ENCODE results near the gene RLBP1. TPM values are rescaled to one million over a fixed set of nuclear protein-coding genes. Genes with fewer than 3 reads are reported as not detected.

RLBP1 gene
- polyA plus RNA-seq, 1 donor from 2014 or later, result 0.16 TPM

- H3K27ac ChIP-seq (ENCODE audit: low read length), result no peak within 1 kb of the TSS
- TF ChIP-seq TAF1 (IDR thresholded peaks at IDR 0.05; ENCODE audit: low read depth) (no peak), RAD21 (conservative IDR thresholded peaks at IDR 0.05) (peak; percentile 74), POLR2AphosphoS5 (IDR thresholded peaks at IDR 0.05) (peak; percentile 79), EP300 (conservative IDR thresholded peaks at IDR 0.05; ENCODE audit: poor library complexity, severe bottlenecking) (peak; percentile 47), SMC3 (conservative IDR thresholded peaks at IDR 0.05; ENCODE audit: poor library complexity) (peak; percentile 71), REST (IDR thresholded peaks at IDR 0.05; ENCODE audit: borderline replicate concordance) (no peak), MXI1 (conservative IDR thresholded peaks at IDR 0.05; ENCODE audit: poor library complexity, severe bottlenecking) (peak; percentile 99), CTCF (IDR thresholded peaks at IDR 0.05; ENCODE audit: poor library complexity, severe bottlenecking) (peak; percentile 90), EZH2 (IDR thresholded peaks at IDR 0.05; ENCODE audit: borderline replicate concordance, insufficient read depth, low read length, poor library complexity, severe bottlenecking) (no peak)
Measured at GRCh38 chr15:89243691-89244573, 22.6 kb upstream of the RLBP1 start, which contains the start of gene FANCI. Gene FANCI (plus strand): TSS chr15:89243979. CDS start chr15:89247648, 3,669 bp downstream.

GRCh38 chr15:89243046-89243690 is 21.8 kb upstream of the RLBP1 start:
- Histone ChIP-seq H3K36me3 (ENCODE audit: insufficient read depth, low read length) (no peaks in the 10 kb centered on the region), H3K79me2 (replicated peaks; ENCODE audit: insufficient read depth, low read length) (peaks cover 15% of the 10 kb centered on the region), H3K9me2 (ENCODE audit: insufficient read depth, low read length) (no peaks in the 10 kb centered on the region), H2AFZ (ENCODE audit: low read depth, low read length) (peak overlapping the region; percentile 66), H3K4me2 (ENCODE audit: low read length) (no peak overlapping the region), H3K9ac (ENCODE audit: low read length) (peak overlapping the region; percentile 66), H3K9me3 (ENCODE audit: low read length) (no peaks in the 10 kb centered on the region), H3F3A (ENCODE audit: insufficient read depth, low read length, poor library complexity, severe bottlenecking) (no peaks in the 10 kb centered on the region), H3K27ac (ENCODE audit: low read length) (no peak overlapping the region), H3K4me3 (ENCODE audit: low read length) (peak overlapping the region; percentile 88), H3K27me3 (ENCODE audit: insufficient read depth, low read depth, low read length) (no peaks in the 10 kb centered on the region), H4K20me1 (ENCODE audit: insufficient read depth) (no peaks in the 10 kb centered on the region)
- TF ChIP-seq TAF1 (IDR thresholded peaks at IDR 0.05; ENCODE audit: low read depth) (no peak), EP300 (conservative IDR thresholded peaks at IDR 0.05; ENCODE audit: poor library complexity, severe bottlenecking) (no peak), REST (IDR thresholded peaks at IDR 0.05; ENCODE audit: borderline replicate concordance) (no peak), EZH2 (IDR thresholded peaks at IDR 0.05; ENCODE audit: borderline replicate concordance, insufficient read depth, low read length, poor library complexity, severe bottlenecking) (no peak), CTCF (IDR thresholded peaks at IDR 0.05; ENCODE audit: poor library complexity, severe bottlenecking) (no peak), MXI1 (conservative IDR thresholded peaks at IDR 0.05; ENCODE audit: poor library complexity, severe bottlenecking) (no peak), RAD21 (conservative IDR thresholded peaks at IDR 0.05) (no peak), SMC3 (conservative IDR thresholded peaks at IDR 0.05; ENCODE audit: poor library complexity) (no peak), POLR2AphosphoS5 (IDR thresholded peaks at IDR 0.05) (no peak)

More at GRCh38 chr15:89243691-89244573, 22.6 kb upstream of the RLBP1 start, which contains the start of gene FANCI:
- Histone ChIP-seq H3F3A (ENCODE audit: insufficient read depth, low read length, poor library complexity, severe bottlenecking) (no peaks in the 10 kb centered on the region), H3K9ac (ENCODE audit: low read length) (peak within 1 kb of the TSS; percentile 66), H3K27me3 (ENCODE audit: insufficient read depth, low read depth, low read length) (no peaks in the 10 kb centered on the region), H3K4me2 (ENCODE audit: low read length) (peak within 1 kb of the TSS; percentile 65), H4K20me1 (ENCODE audit: insufficient read depth) (no peaks in the 10 kb centered on the region), H3K79me2 (replicated peaks; ENCODE audit: insufficient read depth, low read length) (peaks cover 15% of the 10 kb centered on the region), H3K4me3 (ENCODE audit: low read length) (peak within 1 kb of the TSS; percentile 88), H3K36me3 (ENCODE audit: insufficient read depth, low read length) (no peaks in the 10 kb centered on the region), H3K9me2 (ENCODE audit: insufficient read depth, low read length) (no peaks in the 10 kb centered on the region), H2AFZ (ENCODE audit: low read depth, low read length) (peak within 1 kb of the TSS; percentile 66), H3K9me3 (ENCODE audit: low read length) (no peaks in the 10 kb centered on the region)

All from neural cell (in vitro differentiated cells).